Activated T-helper 2 cell treated with anti-CD3 and anti-CD28 coated beads, Interferon-gamma antibody, Interleukin-2, Interleukin-4, amounts not matched to agents 10 μg/mL and 5 μg/mL and 100 μg/mL, durations not matched to agents 14 hours and 24 hours and 36 hours (primary cell): ENCODE data around the gene TBCK. TPM values are rescaled to one million over a fixed set of nuclear protein-coding genes. Genes with fewer than 3 reads are reported as not detected.
"Not testable (repeated sequence)": the region's sequence is repeated elsewhere in the genome, so short reads cannot be mapped to it uniquely, and the experiment has no call there.

ENCODE experiments used
- DNase-seq: peaks from one replicate; pipeline ENCODE4 v3.0.0; 2021; ENCODE audit warnings: low spot score
- H3K27ac Mint-ChIP-seq: one replicate; pipeline ENCODE4 v1.8.0; 2021; ENCODE audit warnings: mixed read lengths
- H3K27me3 Mint-ChIP-seq: one replicate; pipeline ENCODE4 v1.8.0; 2021; ENCODE audit warnings: low read depth, mixed read lengths
- H3K36me3 Mint-ChIP-seq: one replicate; pipeline ENCODE4 v1.8.0; 2021; ENCODE audit warnings: low read depth, mixed read lengths
- H3K4me1 Mint-ChIP-seq: one replicate; pipeline ENCODE4 v1.8.0; 2021; ENCODE audit warnings: low read depth, mixed read lengths
- H3K4me3 Mint-ChIP-seq: one replicate; pipeline ENCODE4 v1.8.0; 2021; ENCODE audit warnings: low read depth, mild to moderate bottlenecking, moderate library complexity, mixed read lengths
- H3K9me3 Mint-ChIP-seq: one replicate; pipeline ENCODE4 v1.8.0; 2021; ENCODE audit warnings: mixed read lengths
- intact Hi-C: fragments of 100-400 bp; cut with micrococcal nuclease; formaldehyde crosslinking; loops from one replicate; pipeline ENCODE4 v1.15.1; 2023
- total RNA-seq: library from RNA; stranded (reverse); gene quantifications from 2 replicates; pipeline ENCODE4 v1.2.3, GENCODE V29; 2022

TBCK gene
- total RNA-seq, 1 donor from 2014 or later, result 29.8 TPM

DNA sequence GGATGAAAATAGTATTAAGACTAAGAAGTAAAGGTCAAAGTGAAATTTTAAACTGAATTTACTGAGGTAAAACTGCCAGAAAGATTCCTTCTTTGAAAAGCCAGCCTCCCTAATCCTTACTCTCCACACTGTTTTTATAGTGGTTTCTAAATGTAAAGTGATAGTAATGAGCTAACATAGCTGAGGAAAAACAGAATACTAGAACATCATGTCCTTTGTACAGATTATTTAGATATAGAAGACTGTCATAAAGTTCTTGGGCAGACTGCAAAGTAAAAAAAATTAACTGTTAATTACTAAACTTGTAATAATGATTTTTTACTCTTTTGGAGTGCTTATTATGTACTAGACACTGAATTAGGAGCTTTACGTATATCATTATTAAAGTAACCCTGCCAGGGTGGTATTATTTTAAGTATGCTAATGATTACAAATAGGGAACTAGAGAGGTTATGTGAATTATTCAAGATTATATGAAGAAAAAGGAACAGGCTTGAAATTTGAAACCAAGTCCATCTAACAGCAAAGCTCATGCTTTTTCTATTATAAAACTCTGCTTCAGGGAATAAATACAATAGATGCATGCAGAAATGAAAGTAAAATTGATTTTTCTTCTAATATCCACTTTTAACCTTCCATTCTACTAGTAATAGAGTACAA, 150.5 kb downstream of the TBCK start:
- Mint-ChIP-seq H3K9me3 (peaks cover 9% of the 10 kb centered on the region), H3K4me1 (no peaks in the 10 kb centered on the region), H3K27ac (no peak overlapping the region), H3K4me3 (no peak overlapping the region), H3K36me3 (peaks cover 25% of the 10 kb centered on the region), H3K27me3 (no peaks in the 10 kb centered on the region)
- DNase-seq, result no peak
- intact Hi-C loops, result no loop called here

- Mint-ChIP-seq H3K27me3 (no peaks in the 10 kb centered on the region), H3K36me3 (peaks cover 31% of the 10 kb centered on the region), H3K4me1 (no peaks in the 10 kb centered on the region), H3K27ac (no peak overlapping the region), H3K4me3 (no peak overlapping the region), H3K9me3 (peaks cover 9% of the 10 kb centered on the region)
- no peak for DNase-seq
- intact Hi-C loops, result no loop called here
Measured at GRCh38 chr4:106162278-106162677, 153.7 kb downstream of the TBCK start.

DNA sequence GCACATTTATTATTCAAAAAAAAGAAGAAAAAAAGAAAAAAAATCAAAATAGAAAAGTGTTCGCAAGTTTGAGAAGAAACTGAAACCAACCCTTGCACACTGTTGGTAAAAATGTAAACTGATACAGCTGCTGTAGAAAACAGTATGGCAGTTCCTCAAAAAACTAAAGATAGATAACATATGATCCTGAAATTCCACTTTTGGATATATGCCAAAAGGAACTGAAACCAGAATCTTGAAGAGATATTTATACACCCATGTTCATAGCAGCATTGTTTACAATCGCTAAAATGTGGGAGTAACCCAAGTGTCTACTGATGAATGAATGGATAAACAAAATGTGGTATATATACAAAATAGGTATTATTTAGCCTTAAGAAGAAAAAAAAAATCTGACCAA, 155.4 kb downstream of the TBCK start:
- Mint-ChIP-seq H3K4me1 (no peaks in the 10 kb centered on the region), H3K4me3 (no peak overlapping the region), H3K27me3 (no peaks in the 10 kb centered on the region), H3K27ac (no peak overlapping the region), H3K36me3 (peaks cover 36% of the 10 kb centered on the region), H3K9me3 (peaks cover 9% of the 10 kb centered on the region)
- intact Hi-C loops, result no loop called here
- no peak for DNase-seq

DNA sequence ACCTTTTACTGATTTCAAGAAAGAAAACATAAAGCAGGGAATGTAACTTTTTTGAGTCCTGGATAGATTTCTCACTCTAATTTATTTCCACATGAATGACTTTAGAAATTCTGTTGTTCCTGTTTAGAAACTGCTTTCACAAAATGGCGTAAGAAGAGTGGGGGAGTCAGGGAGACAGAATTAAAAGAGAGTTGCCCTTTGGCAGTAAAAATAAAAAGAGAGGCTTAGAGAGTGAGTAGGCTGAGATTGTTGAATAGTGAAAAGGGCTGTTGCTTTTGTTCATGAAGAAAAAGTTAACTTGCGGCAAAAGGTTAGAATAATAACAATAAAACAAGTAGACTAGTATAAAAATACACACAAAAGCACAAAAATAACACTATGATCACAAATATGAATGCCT, 166.1 kb downstream of the TBCK start:
- H3K27me3 Mint-ChIP-seq, result no peaks in the 10 kb centered on the region
- H3K4me1 Mint-ChIP-seq, result no peaks in the 10 kb centered on the region
- intact Hi-C loops, result no loop called here
- peaks cover 36% of the 10 kb centered on the region for H3K9me3 Mint-ChIP-seq
- no peak overlapping the region for H3K4me3 Mint-ChIP-seq
- peaks cover 13% of the 10 kb centered on the region for H3K36me3 Mint-ChIP-seq
- no peak for DNase-seq
- no peak overlapping the region for H3K27ac Mint-ChIP-seq

GRCh38 chr4:106149026-106149425, 167.0 kb downstream of the TBCK start:
- Mint-ChIP-seq H3K9me3 (peaks cover 36% of the 10 kb centered on the region), H3K4me1 (no peaks in the 10 kb centered on the region), H3K4me3 (no peak overlapping the region), H3K36me3 (peaks cover 12% of the 10 kb centered on the region), H3K27me3 (no peaks in the 10 kb centered on the region), H3K27ac (no peak overlapping the region)
- DNase-seq, result no peak
- intact Hi-C loops, result no loop called here

DNA sequence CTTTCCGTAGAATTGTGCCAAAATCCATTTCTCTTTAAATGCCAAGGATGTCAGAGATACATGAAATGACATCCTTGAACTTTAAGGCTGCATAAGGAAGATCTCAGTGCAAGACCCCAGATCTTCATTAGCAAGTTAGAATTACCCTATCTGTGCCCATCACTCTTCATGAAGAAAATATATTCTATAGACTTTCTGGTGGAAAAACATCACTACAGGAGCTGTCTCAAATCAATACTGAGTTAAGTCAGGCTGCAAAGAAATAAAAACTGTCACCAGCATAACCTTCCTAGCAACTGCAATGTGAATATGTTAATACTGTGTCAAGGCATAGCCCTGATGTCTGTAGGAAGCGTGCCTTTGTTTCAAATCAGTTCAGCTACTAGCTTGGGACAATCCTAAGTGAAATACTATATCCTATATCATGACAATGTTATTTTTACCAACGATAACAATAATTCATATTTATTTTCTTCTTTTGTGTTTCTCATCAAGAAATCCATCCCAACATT, 173.3 kb downstream of the TBCK start:
- Mint-ChIP-seq H3K9me3 (peaks cover 15% of the 10 kb centered on the region), H3K36me3 (peaks cover 2% of the 10 kb centered on the region), H3K27me3 (no peaks in the 10 kb centered on the region), H3K4me3 (no peak overlapping the region), H3K4me1 (peaks cover 2% of the 10 kb centered on the region), H3K27ac (no peak overlapping the region)
- intact Hi-C loops, result no loop called here
- no peak for DNase-seq

DNA sequence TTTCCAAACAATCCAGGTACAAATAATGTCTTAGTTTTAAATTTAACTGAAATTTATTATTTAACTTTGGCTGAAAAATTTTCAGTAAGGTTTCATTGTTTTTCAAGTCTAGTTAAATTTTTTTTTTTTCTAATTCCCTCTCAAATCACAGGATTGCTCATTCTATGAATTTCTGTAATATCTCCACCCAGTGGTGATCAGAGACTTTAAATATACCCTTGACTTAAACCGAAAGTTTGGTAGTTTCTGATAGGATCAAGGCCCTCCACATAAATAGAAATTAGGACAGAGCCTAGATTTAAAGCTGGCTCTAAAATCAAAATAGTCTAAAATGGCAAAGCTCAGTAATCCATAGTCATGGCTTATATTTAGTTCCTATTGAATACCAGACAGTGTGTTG, 175.4 kb downstream of the TBCK start:
- Mint-ChIP-seq H3K36me3 (no peaks in the 10 kb centered on the region), H3K9me3 (peaks cover under 1% of the 10 kb centered on the region), H3K4me1 (peaks cover 8% of the 10 kb centered on the region), H3K4me3 (no peak overlapping the region), H3K27me3 (no peaks in the 10 kb centered on the region), H3K27ac (no peak overlapping the region)
- no peak for DNase-seq
- intact Hi-C loops, result no loop called here

DNA sequence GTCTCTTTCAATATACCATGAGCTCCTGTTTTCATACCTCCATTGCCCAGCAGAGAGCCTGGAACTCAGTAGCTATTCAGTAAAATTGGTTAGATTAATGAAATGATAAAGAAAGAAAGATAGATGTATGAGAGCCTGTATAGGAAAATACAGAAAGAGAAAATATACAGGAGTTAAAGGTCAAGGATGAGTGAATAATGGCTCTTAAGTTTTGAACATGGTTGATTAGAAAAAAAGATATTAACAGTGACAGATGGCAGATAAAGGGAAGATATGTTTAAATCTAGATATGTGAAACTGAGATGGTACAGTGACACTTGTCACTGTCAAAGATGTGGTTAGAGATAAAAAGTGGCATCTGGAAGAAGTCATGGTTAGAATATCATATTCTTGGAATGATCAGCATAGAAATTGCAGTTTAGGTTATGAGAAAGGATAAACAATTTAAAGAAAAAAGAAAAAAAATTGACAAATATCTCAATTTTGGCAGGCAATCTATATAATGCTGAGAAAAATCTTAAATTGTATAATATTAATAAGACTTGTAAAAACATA, 179.2 kb downstream of the TBCK start:
- Mint-ChIP-seq H3K9me3 (peaks cover 5% of the 10 kb centered on the region), H3K4me3 (no peak overlapping the region), H3K27me3 (no peaks in the 10 kb centered on the region), H3K27ac (no peak overlapping the region), H3K4me1 (peaks cover 8% of the 10 kb centered on the region), H3K36me3 (peaks cover 8% of the 10 kb centered on the region)
- intact Hi-C loops, result no loop called here
- no peak for DNase-seq

DNA sequence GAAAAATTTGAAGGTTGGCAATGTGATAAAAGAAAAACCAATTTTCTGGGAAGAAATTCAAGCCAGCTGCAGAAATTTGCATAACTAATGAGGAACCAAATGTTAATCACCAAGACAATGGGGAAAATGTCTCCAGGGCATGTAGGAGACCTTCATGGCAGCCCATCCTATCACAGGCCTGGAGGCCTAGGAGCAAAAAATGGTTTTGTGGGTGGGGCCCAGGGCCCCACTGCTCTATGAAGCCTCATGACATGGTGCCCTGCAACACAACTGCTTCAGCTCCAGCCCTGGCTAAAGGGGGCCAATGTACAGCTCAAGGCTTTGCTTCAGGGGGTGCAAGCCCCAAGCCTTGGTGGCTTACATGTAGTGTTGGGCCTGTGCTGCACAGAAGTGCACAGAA, 184.0 kb downstream of the TBCK start:
- Mint-ChIP-seq H3K36me3 (peaks cover 13% of the 10 kb centered on the region), H3K4me1 (peaks cover 6% of the 10 kb centered on the region), H3K9me3 (peaks cover 11% of the 10 kb centered on the region), H3K27me3 (no peaks in the 10 kb centered on the region), H3K27ac (no peak overlapping the region), H3K4me3 (no peak overlapping the region)
- DNase-seq, result no peak
- intact Hi-C loops, result no loop called here

GRCh38 chr4:106126062-106126461, 189.9 kb downstream of the TBCK start:
- intact Hi-C loops, result no loop called here
- Mint-ChIP-seq H3K4me3 (no peak overlapping the region), H3K27ac (no peak overlapping the region), H3K36me3 (peaks cover 3% of the 10 kb centered on the region), H3K9me3 (peaks cover 3% of the 10 kb centered on the region), H3K4me1 (peaks cover 2% of the 10 kb centered on the region), H3K27me3 (no peaks in the 10 kb centered on the region)
- DNase-seq, result no peak

- H3K4me3 Mint-ChIP-seq, H3K27ac Mint-ChIP-seq, H3K27me3 Mint-ChIP-seq, DNase-seq, intact Hi-C loops, H3K4me1 Mint-ChIP-seq, H3K9me3 Mint-ChIP-seq: not testable (repeated sequence)
- peaks cover 11% of the 10 kb centered on the region for H3K36me3 Mint-ChIP-seq
Measured at GRCh38 chr4:106119949-106120555, 196.0 kb downstream of the TBCK start.

DNA sequence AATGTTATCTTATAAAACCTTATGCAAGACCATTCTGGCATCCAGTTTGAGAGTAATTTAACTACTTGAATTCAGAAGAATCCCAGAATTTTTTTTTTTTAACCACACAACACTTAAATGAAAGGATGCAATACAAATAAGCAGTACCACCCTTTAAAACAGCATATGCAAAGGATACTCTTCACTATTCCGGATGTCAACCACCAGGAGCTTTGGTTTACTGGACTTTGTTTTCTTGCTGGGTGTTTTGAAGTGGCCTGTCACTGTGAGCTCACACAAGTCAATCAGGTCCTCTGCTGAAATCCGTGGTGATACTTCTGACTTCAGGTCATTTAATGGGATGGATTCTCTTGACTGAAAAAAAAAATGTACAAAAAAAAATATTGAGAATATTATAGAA, 200.0 kb downstream of the TBCK start:
- Mint-ChIP-seq H3K27me3 (no peaks in the 10 kb centered on the region), H3K36me3 (peaks cover 21% of the 10 kb centered on the region), H3K4me1 (peaks cover 1% of the 10 kb centered on the region)

DNA sequence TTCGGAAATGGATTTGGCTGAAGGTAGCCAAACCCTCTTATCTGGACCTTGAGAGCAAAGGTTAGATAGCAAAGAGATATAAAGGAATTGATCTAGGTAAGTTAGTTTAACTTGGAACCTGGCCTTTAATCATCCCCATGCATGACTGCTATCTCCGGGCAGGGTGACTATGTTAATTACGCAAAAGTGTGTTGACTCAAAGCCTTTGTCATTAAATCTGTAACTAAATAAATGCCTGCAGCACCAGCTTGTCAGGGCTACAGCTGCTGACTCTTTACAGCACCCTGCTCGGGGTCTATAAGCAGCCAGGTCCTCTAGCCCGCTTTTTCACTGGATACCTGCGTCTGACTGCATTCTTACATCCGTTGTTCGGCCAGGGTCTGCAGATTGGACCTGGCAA, 201.7 kb downstream of the TBCK start:
- Mint-ChIP-seq H3K36me3 (peaks cover 26% of the 10 kb centered on the region), H3K4me3 (no peak overlapping the region), H3K27ac (no peak overlapping the region), H3K27me3 (no peaks in the 10 kb centered on the region), H3K4me1 (peaks cover 1% of the 10 kb centered on the region), H3K9me3 (peaks cover 28% of the 10 kb centered on the region)
- intact Hi-C loops, result no loop called here
- DNase-seq, result no peak

More for the DNA sequence above, 200.0 kb downstream of the TBCK start:
- intact Hi-C loops, result no loop called here
- no peak overlapping the region for H3K4me3 Mint-ChIP-seq
- H3K9me3 Mint-ChIP-seq, result peaks cover 16% of the 10 kb centered on the region
- no peak overlapping the region for H3K27ac Mint-ChIP-seq
- no peak for DNase-seq
